GM19351 (cell line): Measurements from ENCODE around the gene LRRC34.

ENCODE experiments used
- ATAC-seq: cut with Tn5 transposase; IDR thresholded peaks from one replicate; pipeline ENCODE4 v1.9.1; 2021; ENCODE audit warnings: mild to moderate bottlenecking, moderate library complexity; ENCODE audit not compliant: unreplicated experiment

LRRC34 gene

DNA sequence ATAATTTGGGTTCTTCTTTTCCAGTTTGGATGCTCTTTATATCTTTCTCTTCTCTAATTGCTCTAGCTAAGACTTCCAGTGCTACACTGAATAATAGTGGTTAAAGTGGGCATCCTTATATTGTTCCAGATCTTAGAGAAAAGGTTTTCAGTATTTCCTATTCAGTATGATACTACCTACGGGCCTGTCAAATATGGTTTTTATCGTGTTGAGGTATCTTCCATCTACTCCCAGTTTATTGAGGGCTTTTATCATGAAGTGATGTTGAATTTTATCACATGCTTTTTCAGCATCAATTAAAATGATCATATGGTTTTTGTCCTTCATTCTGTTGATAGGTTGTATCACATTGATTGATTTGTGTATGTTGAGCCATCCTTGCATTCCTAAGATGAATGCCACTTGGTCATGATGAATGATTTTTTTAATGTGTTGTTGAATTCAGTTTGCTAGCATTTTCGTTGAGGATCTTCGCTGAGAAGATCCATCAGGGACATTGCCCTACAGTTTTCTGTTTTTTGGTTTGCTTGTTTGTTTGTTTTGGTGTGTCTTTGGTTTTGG lies 3.0 kb upstream of the LRRC34 start:
- ATAC-seq, result no peak

DNA sequence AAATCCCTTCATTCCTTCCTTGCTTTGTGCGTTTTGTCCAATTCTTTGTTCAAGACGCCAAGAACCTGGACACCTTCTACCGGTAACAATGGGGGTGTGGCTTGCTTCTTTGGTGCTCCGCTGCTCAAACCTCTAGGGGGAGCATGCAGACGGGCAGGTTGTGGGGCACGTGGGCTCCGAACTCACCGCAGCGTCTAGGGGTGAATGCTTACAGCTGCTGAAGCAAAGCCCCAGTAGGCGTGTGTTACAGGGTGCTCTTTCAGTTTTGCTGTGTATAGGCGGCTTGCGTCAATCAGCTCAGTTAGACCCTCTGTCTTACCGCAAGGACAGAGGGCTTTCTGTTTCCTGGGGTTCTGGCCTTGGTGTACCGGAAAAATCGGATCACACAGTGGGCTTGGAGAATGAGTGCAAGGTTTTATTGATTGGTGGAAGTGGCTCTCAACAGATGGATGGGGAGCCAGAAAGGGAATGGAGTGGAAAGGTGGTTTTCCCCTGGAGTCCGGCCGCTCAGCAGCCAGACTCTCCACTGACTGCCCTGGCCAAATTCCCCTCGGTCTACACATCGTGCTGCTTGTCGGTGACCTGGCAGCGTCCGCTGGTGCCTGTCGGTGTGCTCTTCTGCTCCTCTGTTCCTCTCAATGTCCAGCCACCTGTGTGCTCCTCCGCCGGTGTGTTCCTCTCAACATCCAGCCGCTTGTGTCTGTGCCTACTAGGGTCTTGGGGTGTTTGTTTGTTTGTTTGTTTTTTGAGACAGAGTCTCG lies 1.2 kb upstream of the LRRC34 start:
- peak; percentile 86 for ATAC-seq

DNA sequence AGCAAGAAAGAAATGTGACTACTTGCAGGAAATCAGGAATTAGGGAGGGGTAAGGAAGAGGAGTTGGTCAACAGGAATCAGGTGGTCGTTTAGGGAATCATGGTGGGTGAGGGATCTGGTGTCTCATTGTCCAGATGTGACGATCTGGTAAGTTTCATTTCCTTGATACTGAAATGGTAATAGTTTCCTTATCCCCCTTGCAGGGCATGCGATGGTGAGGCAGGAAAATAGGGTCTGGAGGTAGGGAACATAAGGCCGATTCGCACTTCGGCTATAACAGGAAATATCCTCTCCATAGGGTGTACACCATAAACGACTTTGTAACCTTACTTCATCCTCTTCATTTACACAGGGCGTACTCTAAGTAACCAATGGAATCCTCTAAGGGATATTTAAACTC lies 574 bp upstream of the LRRC34 start:
- no peak for ATAC-seq

DNA sequence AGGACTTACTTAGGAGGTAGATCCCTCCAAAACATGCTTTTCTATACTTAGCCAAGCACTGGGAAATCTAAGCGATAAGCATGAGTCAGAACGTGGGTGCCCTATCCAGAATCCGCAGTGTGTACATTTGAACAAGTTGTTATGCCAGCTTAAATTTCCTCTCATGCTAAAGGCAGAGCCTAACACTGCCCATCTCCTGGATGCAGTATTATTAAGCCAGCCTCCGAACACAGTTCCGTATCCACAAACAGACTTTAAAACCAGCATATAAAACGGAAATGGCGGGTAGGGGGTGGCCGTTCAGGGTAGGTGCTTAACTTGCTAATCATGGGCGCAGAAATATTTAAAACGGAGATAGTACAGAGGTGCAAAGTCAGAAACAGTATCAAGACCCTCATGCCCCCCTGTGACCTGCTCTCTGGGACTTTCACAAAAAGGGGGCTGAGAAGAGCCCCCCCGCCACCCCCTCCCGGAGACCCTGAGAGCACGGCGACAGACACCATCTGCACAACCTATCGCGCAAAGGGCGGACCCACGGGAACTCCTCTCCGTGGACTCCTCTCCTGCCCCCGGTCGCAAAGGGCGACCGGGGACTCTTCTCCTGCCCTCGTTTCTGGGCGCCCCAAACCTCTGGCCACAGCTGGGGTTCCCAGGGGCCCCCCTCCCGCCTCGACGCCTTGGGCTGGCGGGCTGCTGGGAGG lies 923 bp downstream of the LRRC34 start:
- ATAC-seq, result peak; percentile 9

DNA sequence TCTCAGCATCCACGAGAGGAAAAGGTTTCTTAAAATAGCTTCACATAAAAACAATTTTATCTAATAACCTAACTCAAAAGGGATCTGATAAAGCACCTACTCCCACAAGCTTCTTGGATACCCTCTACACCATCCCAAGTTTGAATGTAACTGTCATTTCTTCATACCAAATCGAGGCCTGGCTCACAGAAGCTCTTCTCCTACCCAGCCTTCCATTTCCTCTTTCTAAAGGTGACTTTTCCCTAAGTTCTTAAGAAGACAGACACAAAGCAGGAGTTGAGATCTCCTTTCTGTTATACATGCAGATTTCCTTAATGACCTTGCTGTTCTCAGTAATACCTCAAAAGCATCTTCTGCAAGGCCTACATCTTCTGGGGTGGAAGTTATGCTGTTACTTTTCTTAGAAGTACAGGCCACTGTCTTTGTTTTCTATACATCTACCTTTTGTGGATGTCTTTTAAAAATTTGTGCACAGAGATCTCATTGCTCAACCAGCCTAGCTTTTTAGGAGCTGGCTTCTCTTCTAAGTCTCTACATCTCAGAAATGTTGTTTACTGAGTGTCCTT lies 3.4 kb downstream of the LRRC34 start:
- no peak for ATAC-seq

DNA sequence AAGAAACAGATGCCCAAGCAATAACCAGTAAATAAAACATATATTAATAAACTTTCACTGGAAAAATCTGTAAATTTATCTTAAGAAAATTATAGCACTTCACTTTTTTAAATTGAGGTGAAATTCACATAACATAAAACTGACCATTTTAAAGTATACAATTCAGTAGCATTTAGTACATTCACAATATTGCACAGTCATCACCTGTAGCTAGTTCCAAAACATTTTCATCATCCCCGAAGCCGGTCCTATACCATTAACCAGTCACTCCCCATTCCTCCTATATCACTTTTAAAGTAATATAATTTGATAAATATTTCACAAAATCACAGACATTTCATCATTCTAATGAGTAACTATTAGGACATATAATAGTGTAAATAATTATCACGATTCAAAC lies 8.0 kb downstream of the LRRC34 start:
- no peak for ATAC-seq

DNA sequence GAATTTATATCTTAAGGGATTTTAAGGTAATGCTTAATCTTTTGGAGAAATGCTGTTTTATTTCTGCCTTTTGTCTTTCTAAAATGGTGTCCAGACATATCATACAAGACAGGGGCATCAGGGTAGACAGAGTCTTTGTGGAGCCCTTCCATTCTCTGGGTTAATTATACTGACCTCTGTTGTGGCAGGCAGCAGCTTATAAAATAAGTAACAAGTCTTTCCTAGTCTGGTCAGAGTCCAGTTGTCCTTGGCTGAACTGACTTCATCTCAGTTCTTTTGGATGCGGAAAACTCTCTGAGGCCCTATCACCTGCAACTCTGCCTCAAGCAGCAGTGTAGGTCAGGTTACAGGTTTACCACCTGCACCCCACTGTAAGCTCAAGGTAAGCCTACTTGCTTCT lies 20.3 kb downstream of the LRRC34 start:
- no peak for ATAC-seq

DNA sequence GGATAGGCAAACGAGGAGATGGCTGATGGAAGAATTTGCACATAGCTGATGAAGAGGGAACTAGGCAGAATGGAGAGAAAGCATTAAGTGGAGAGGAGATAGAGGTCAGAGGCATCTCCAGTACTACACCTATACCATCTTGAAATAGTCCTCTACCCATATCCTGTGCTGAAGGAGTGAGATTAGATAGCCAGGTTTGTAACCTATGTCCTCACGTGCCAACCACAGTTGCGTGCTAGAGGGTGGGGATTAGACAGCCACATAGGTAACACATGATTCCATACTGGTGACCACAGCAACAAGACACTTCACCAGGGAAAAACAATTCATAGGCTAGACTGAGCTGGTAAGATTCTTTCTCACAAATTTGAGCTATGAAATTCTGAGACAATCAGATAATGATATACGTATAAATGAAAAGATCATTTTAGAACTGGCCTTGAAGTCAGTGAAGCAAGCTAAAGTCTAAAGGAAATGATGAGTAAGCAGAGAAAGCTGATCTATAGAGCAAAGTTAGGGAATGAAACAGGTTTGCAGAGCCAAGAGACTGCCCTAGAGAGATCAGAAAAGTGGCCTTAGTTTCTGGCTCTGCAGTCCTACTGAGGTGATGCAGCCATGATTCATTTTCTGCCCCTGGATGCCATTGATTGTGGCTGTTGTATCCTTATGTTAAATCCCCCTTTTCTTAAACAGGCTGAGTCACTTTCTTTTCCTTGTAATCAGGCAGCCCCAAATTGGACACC lies 21.8 kb downstream of the LRRC34 start:
- no peak for ATAC-seq

DNA sequence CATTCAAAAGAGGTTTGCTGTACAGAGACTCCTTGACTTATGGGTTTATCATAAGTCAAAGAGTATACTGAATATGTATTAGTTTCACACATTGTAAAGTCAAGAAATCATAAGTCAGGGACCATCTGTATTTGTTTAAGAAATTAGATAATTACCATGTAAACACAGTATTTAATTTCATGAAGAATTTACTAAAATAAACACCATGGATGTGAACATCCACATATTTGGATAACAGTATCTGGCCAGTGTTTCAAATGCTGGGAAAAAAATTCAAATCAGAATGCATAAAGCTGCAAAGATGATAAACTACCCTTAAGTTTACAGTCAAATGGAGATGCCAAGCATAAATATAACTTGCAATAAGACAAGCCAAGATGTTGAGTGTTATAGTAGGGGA lies 22.5 kb downstream of the LRRC34 start:
- ATAC-seq, result no peak

DNA sequence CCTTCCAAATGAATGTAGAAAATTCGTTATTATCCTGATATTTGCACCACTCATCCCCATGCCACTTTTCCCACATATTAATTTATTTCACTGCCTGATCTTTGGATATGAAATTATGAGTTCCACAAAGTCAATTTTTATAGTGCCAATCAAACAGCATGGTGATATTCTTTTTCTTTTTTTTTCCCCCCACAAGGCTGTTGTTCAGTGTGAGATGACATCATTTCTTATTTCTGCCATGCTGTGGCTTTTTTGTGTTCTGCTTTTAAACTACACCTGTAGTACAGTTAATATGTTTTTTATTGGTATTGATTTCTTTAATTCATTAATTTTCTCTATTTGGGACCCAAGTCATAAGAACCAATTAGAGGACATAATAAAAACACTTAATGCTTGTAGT lies 24.9 kb downstream of the LRRC34 start:
- no peak for ATAC-seq

DNA sequence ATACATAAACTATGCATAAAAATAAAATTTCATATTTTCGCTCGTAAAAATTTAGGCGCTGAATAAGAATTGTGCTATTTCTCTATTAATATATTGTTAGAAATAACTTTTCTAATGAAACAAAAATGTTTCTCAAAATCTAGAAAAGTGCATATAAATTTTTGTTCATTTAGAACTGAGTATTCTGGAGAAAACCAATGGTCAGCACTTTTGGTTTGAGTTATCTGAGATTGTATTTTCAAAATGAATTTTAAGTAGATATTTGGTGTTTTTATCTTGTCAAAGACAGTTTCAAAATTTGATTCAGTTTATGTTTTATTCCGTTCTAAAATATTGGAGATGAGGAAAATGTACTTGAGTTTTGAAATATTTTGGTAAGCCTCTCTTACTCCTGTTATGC lies 25.6 kb downstream of the LRRC34 start:
- ATAC-seq, result no peak

DNA sequence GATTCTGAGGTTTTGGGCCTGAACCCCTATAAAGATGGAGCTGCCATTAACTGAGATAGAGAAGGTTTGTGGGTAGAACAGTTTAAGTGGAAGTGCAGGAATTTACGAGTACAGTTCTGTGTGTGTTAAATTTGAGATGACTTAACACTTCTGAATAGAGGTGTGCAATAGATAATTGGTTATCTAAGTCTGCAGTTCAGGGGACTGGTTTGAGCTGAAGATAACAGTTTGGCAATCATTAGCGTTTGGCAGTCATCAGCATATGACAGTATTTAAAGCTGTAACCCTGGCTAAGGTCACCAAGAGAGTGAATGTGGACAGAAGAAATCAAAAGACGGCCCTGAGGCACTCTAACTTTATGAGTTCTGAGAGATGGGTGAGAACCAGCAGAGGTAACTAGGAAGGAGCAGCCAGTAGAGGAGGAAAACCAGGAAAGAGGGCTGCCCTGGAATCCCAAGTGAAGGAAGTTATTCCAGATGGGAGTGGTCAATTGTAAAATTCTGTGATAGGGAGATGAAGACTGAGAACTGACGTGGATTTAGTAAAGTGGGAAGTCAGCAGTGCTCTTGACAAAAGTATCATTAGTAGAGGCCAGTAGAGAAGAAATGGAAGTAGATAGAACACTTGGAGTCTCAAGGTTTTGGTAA lies 31.4 kb downstream of the LRRC34 start:
- ATAC-seq, result no peak

DNA sequence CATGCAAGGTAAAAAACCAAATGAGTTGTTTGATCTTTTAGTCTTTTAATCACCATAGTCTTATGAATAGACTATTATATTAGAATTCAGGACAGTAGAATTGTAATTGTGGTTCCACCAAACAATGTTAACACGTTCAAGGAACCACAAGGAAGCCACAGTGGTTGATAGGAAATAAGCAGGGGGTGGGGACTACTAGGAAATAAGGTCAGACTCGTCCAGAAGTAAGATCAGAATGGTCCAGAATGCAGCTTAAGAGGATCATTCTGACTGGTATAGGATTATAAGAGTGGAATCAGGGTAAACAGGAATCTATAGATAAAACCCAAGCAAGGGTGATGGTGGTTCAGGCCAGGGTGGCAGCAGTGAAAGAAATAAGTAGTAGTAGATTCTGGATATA lies 32.0 kb downstream of the LRRC34 start:
- ATAC-seq, result no peak

DNA sequence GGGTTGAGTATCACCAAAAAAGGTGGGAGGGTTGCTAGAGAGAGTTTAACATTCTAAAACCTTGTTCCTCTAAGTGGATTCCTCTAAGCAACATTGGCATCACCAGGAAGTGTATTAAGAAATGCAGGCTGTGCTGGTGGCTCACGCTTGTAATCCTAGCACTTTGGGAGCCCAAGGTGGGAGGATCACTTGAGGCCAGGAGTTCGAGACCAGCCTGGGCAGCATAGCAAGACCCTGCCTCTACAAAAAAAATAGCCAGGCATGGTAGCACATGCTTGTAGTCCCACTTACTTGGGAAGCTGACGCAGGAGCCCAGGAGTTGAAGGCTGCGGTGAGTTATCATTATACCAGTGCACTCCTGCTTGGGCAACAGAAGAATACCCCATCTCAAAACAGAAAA lies 34.9 kb downstream of the LRRC34 start:
- no peak for ATAC-seq

DNA sequence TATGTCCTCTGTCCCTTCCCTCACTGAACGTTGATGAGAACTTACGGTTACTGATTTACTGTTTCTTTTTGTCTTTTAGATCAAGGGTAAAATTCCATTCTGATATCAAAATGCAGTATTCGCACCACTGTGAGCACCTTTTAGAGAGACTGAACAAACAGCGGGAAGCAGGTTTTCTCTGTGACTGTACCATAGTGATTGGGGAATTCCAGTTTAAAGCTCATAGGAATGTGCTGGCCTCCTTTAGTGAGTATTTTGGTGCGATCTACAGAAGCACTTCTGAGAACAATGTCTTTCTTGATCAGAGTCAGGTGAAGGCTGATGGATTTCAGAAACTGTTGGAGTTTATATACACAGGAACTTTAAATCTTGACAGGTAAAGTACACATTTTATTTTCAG lies 38.5 kb downstream of the LRRC34 start:
- no peak for ATAC-seq

DNA sequence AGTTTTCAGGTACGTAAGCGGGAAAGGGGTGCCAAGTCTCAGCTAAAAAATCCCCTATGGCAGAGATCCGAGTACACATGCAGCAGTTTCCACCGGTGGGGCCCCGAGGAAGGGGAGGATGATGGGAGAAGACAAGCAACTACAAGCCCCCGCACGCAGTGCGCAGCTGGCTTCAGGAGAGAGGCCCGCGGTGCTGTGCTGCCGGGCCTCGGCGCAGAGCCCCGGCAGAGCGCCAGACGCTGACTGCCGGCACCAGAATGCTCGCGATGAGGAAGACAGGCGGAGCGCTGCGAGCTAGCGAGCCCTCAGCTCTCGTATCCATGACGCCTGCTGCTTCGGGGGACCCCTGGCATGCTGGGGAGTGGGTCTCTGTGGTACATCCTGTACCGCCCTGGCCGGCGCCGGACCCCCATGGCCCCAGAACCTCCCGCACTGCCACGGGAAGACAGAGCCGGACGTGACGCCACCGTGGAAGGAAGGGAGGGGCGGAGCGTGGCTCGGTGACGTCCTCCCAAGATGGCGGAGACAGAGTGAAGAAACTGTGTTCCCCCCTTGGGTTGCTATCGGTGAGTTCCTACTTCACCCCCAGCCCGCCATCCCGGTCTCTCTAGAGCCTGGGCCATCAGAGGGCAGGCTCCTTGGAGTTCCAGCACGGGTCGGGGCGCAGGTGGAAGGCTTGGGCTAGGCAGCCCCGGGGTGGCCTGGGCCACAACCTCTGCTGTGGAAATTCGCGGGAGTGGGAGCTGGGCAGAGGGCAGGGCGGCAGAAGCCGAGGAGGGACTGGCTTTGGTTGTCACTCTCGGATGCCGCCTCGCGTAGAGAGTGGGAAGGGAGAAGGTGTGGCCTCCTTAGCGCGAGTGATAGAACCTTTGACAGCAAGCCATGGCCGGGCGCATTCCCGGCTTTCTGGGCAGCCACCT lies 39.5 kb downstream of the LRRC34 start, which contains the start of gene MYNN:
Gene MYNN (plus strand): TSS at position 500 of the 920 bp plus-strand sequence. CDS start 900 bp downstream, outside the sequence.
- ATAC-seq, result peak; percentile 77

DNA sequence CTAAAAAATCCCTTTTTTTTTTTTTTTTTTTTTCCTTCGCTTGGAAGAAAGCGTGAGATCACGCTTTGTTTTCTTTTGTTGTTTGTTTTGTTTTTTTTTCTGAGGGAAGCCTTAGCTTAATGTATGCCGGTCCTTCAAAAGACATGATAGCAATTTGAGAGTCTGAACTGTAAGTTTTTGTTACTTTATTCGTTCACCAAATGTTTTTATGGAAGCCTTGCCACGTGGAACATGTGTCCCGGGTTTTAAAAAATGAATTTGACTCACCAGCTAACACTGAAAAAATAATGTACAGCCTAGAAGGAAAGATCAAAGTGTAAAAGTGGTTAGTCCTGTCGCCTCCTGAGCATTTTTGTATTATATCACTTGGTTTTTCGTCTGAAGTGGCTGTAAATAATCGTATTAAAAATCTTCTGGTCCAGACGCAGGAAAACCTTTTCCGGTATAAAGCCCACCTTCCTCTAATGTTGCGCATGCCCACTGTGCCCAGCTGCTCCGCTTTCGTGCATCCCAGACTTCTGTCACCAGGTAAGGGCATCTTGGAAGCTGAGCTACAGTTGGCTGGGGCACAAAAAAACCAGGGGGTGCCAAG lies 40.3 kb downstream of the LRRC34 start:
- peak; percentile 4 for ATAC-seq

DNA sequence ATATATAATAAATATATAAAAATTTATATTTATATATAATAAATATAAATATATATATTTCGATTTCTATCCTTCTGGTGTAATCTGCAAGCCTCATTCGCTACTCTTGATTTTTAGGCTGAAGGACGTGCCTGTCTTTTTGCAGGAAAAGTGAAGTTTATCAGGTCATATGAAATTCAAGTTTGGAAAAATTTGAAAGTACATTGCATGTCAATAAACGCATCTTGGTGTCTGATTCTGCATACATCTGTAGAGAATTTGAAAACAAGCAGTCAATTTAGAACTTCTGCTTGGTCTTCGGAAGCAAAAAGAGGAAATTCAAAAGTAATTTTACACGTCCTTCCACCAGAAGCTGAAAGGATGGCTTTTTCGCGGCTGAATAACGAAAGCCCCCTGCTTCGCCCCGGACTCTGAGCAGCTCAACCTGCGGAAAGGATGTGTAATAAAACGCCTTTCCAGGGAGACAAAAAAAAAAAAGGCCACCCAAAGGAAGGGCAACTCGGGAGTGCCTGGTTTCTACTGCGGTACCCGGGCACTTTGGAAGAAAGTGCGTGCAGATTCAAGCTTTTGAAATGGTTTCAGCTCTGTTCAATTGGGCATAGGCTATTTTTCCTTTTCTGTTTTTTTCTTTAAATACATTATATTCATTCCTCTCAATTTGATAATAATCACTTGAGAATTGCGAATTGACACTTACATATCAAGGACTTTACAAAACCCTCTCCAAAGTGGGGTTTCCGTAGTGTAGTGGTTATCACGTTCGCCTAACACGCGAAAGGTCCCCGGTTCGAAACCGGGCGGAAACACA lies 41.0 kb downstream of the LRRC34 start:
- peak; percentile 9 for ATAC-seq
